K562 (cell line): Measurements from ENCODE around the gene MAD2L1BP. TPM values are rescaled to one million over a fixed set of nuclear protein-coding genes. Genes with fewer than 3 reads are reported as not detected.

ENCODE experiments used
- CGGBP1 ChIP-seq: fragments of 250-450 bp; sonication (Bioruptor Pico); IDR thresholded peaks from 2 replicates; pipeline ENCODE4 v1.9.0; 2021; ENCODE audit warnings: mild to moderate bottlenecking
- DPF2 ChIP-seq: fragments of 450-650 bp; IDR thresholded peaks from 2 replicates; pipeline ENCODE4 v1.6.1; 2016
- ETV1 ChIP-seq: fragments of 450-650 bp; conservative IDR thresholded peaks from 2 replicates; pipeline ENCODE4 v1.6.1; 2016; ENCODE audit warnings: missing genetic modification characterization, control low read depth, low read depth, missing compliant biosample characterization
- PHF8 ChIP-seq: fragments of 200-600 bp; sonication (generic); IDR thresholded peaks from 2 replicates; pipeline ENCODE4 v1.6.1; 2012; ENCODE audit warnings: mixed run types, mild to moderate bottlenecking, inconsistent platforms, low read length, moderate library complexity, borderline replicate concordance
- RBM34 ChIP-seq: fragments of 200-400 bp; formaldehyde crosslinking; IDR thresholded peaks from 2 replicates; pipeline ENCODE4 v1.6.1; 2018; ENCODE audit warnings: low read length, borderline replicate concordance; ENCODE audit not compliant: insufficient read depth
- TRIM28 ChIP-seq: fragments of 450-650 bp; IDR thresholded peaks from 2 replicates; pipeline ENCODE4 v1.6.1; 2017
- XRCC4 ChIP-seq: IDR thresholded peaks from one replicate; pipeline ENCODE4 v1.6.1; 2011; ENCODE audit not compliant: insufficient read depth, insufficient read length; ENCODE audit errors: extremely low read depth
- ZNF277 ChIP-seq: fragments of 250-450 bp; sonication (Bioruptor Pico); IDR thresholded peaks from 2 replicates; pipeline ENCODE4 v1.8.0; 2022; ENCODE audit warnings: inconsistent platforms, mild to moderate bottlenecking, moderate library complexity, borderline replicate concordance
- polyA plus RNA-seq, 8 experiments: library from polyadenylated mRNA; depleted of rRNA in 4 of 8; stranded (reverse) in 5 of 8; unstranded in 3 of 8; fragments of >200 nt; fragmentation: Nextera tagmentation in 2 of 8; fragmentation: Illumina TruSeq in 1 of 8; extraction: Ambion mirVana in 2 of 8; extraction: Trizol in 1 of 8; gene quantifications; 2 replicates each; pipeline versions ENCODE4 v1.2.1 to v1.2.3, GENCODE V29; 2011 to 2014; ENCODE audit warnings: inconsistent platforms in 1 of 8, missing spikeins in 1 of 8
- total RNA-seq, 7 experiments: library from RNA; depleted of rRNA in 6 of 7; stranded (reverse); fragments of >200 nt in 6 of 7; fragmentation: Illumina TruSeq in 2 of 7; extraction: Trizol in 2 of 7; gene quantifications; 2 replicates each; pipeline versions ENCODE4 v1.2.1 to v1.2.3, GENCODE V29; 2011 to 2021; ENCODE audit warnings: low replicate concordance in 1 of 7
- TF ChIP-seq, protein P1 (sequence below): fragments of 450-650 bp; IDR thresholded peaks from 2 replicates; pipeline ENCODE4 v1.6.1; 2016; ENCODE audit warnings: low read depth
- TF ChIP-seq, protein P2 (sequence below): sonication (generic); formaldehyde crosslinking; IDR thresholded peaks from 2 replicates; pipeline ENCODE4 v1.8.0; 2022; ENCODE audit warnings: mild to moderate bottlenecking, missing genetic modification reagents
- TF ChIP-seq, protein P3 (sequence below): fragments of 450-650 bp; formaldehyde crosslinking; IDR thresholded peaks from 2 replicates; pipeline ENCODE4 v1.4.0; 2020; ENCODE audit warnings: mild to moderate bottlenecking, moderate library complexity
- TF ChIP-seq, protein P4 (sequence below): fragments of 450-650 bp; IDR thresholded peaks from 2 replicates; pipeline ENCODE4 v1.6.1; 2017; ENCODE audit warnings: antibody characterized with exemption

MAD2L1BP gene
- total and polyA plus RNA-seq, 9 of the 15 experiments (the other 6 are each of a cell fraction or from before 2014, with no cell fraction given) = 69.7 to 321 (median 111) TPM

DNA sequence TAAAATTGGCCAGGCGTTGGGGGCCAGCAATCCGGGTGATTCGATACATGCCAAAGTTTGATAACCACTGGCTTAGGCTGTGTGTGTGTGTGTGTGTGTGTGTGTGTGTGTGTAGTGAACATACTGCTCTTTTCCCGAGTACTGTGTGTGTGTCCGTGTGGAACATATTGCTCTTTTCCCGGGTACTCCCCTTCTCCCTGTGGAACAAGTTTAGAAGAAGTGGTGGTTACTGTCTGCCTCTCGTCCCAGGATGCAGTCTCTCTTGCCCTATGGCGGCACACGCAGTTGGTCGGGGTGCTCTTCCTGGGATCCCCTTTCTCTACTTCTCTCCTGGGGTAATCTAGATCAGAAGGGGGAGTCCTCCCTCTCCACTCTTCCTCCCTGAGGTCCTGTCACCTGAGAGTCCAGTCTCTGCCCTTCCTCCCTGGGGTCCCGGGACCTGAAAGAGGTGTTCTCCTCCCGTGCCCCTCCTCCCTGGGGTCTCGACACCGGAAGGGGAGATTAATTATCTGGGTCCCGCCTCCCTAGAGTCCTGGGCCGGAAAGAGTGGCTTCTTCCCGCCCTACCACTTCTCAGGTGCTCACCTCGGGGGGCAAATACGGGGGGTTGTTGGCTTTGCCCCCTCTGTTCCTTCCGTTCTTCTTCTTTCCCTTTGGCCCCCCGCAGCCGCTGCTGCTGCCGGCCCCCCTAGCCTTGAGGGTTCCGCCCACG lies 7.1 kb upstream of the MAD2L1BP start (continued):
- TF ChIP-seq, protein P1, sequence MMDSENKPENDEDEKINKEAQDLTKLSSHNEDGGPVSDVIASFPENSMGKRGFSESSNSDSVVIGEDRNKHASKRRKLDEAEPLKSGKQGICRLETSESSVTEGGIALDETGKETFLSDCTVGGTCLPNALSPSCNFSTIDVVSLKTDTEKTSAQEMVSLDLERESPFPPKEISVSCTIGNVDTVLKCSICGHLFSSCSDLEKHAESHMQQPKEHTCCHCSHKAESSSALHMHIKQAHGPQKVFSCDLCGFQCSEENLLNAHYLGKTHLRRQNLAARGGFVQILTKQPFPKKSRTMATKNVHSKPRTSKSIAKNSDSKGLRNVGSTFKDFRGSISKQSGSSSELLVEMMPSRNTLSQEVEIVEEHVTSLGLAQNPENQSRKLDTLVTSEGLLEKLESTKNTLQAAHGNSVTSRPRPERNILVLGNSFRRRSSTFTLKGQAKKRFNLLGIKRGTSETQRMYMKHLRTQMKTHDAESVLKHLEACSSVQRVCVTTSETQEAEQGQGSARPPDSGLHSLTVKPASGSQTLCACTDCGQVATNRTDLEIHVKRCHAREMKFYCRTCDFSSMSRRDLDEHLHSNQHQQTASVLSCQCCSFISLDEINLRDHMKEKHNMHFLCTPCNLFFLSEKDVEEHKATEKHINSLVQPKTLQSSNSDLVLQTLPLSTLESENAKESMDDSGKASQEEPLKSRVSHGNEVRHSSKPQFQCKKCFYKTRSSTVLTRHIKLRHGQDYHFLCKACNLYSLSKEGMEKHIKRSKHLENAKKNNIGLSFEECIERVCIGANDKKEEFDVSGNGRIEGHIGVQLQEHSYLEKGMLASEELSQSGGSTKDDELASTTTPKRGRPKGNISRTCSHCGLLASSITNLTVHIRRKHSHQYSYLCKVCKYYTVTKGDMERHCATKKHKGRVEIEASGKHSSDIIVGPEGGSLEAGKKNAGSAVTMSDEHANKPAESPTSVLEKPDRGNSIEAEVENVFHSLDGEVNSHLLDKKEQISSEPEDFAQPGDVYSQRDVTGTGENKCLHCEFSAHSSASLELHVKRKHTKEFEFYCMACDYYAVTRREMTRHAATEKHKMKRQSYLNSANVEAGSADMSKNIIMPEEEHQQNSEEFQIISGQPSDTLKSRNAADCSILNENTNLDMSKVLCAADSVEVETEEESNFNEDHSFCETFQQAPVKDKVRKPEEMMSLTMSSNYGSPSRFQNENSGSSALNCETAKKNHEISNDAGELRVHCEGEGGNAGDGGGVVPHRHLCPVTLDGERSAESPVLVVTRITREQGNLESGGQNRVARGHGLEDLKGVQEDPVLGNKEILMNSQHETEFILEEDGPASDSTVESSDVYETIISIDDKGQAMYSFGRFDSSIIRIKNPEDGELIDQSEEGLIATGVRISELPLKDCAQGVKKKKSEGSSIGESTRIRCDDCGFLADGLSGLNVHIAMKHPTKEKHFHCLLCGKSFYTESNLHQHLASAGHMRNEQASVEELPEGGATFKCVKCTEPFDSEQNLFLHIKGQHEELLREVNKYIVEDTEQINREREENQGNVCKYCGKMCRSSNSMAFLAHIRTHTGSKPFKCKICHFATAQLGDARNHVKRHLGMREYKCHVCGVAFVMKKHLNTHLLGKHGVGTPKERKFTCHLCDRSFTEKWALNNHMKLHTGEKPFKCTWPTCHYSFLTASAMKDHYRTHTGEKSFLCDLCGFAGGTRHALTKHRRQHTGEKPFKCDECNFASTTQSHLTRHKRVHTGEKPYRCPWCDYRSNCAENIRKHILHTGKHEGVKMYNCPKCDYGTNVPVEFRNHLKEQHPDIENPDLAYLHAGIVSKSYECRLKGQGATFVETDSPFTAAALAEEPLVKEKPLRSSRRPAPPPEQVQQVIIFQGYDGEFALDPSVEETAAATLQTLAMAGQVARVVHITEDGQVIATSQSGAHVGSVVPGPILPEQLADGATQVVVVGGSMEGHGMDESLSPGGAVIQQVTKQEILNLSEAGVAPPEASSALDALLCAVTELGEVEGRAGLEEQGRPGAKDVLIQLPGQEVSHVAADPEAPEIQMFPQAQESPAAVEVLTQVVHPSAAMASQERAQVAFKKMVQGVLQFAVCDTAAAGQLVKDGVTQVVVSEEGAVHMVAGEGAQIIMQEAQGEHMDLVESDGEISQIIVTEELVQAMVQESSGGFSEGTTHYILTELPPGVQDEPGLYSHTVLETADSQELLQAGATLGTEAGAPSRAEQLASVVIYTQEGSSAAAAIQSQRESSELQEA = no peak
- TF ChIP-seq PHF8 = peak; percentile 43; the same call in 1 of the 2 replicates
- TF ChIP-seq, protein P2, sequence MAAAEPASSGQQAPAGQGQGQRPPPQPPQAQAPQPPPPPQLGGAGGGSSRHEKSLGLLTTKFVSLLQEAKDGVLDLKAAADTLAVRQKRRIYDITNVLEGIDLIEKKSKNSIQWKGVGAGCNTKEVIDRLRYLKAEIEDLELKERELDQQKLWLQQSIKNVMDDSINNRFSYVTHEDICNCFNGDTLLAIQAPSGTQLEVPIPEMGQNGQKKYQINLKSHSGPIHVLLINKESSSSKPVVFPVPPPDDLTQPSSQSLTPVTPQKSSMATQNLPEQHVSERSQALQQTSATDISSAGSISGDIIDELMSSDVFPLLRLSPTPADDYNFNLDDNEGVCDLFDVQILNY = peak; percentile 80; the same call in 1 of the 2 replicates
- peak; percentile 78 for TF ChIP-seq DPF2
- TF ChIP-seq, protein P3, sequence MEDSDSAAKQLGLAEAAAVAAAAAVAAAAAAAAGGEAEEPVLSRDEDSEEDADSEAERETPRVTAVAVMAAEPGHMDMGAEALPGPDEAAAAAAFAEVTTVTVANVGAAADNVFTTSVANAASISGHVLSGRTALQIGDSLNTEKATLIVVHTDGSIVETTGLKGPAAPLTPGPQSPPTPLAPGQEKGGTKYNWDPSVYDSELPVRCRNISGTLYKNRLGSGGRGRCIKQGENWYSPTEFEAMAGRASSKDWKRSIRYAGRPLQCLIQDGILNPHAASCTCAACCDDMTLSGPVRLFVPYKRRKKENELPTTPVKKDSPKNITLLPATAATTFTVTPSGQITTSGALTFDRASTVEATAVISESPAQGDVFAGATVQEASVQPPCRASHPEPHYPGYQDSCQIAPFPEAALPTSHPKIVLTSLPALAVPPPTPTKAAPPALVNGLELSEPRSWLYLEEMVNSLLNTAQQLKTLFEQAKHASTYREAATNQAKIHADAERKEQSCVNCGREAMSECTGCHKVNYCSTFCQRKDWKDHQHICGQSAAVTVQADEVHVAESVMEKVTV (CRISPR knock-in tag) = no peak
- TF ChIP-seq CGGBP1 (CRISPR knock-in tag) = no peak
- no peak for TF ChIP-seq RBM34
- TF ChIP-seq TRIM28 = 0 out of 2 replicates have a peak, but pooled peaks have one; percentile 44
- TF ChIP-seq ETV1 (tag) = peak; percentile 96
- TF ChIP-seq, protein P4, sequence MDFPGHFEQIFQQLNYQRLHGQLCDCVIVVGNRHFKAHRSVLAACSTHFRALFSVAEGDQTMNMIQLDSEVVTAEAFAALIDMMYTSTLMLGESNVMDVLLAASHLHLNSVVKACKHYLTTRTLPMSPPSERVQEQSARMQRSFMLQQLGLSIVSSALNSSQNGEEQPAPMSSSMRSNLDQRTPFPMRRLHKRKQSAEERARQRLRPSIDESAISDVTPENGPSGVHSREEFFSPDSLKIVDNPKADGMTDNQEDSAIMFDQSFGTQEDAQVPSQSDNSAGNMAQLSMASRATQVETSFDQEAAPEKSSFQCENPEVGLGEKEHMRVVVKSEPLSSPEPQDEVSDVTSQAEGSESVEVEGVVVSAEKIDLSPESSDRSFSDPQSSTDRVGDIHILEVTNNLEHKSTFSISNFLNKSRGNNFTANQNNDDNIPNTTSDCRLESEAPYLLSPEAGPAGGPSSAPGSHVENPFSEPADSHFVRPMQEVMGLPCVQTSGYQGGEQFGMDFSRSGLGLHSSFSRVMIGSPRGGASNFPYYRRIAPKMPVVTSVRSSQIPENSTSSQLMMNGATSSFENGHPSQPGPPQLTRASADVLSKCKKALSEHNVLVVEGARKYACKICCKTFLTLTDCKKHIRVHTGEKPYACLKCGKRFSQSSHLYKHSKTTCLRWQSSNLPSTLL = 0 out of 2 replicates have a peak, but pooled peaks have one; percentile 17
- no peak for TF ChIP-seq ZNF277
- TF ChIP-seq XRCC4 = no peak
